VCaP (cell line): ENCODE measurements around the gene CDK4.

Experiments used
- H3K27ac ChIP-seq: fragments of 450-650 bp; 2 replicates; pipeline ENCODE4 v1.5.1; 2017
- CTCF ChIP-seq: fragments of 450-650 bp; conservative IDR thresholded peaks from 2 replicates; pipeline ENCODE4 v1.5.1; 2017; ENCODE audit warnings: mild to moderate bottlenecking, moderate library complexity

Gene CDK4

GRCh38 chr12:57741413-57741789, 10.7 kb downstream of the CDK4 start:
- no peak for TF ChIP-seq CTCF
- no peak overlapping the region for H3K27ac ChIP-seq

GRCh38 chr12:57740656-57741412, 11.3 kb downstream of the CDK4 start:
- H3K27ac ChIP-seq, result no peak overlapping the region
- TF ChIP-seq CTCF, result no peak

- no peak overlapping the region for H3K27ac ChIP-seq
- TF ChIP-seq CTCF, result no peak
These were observed 12.1 kb downstream of the CDK4 start for GRCh38 chr12:57739914-57740538.

GRCh38 chr12:57739387-57739786, 12.7 kb downstream of the CDK4 start:
- no peak overlapping the region for H3K27ac ChIP-seq
- no peak for TF ChIP-seq CTCF

- H3K27ac ChIP-seq, result peak within 1 kb of the TSS; percentile 15; the same call in 1 of the 2 replicates
- no peak for TF ChIP-seq CTCF
These were observed 13.4 kb downstream of the CDK4 start, which contains the start of gene AGAP2 for GRCh38 chr12:57738661-57739237. AGAP2 (minus strand) TSS chr12:57738742; CDS start chr12:57738246, 496 bp downstream.

GRCh38 chr12:57737467-57738460, 14.3 kb downstream of the CDK4 start:
- peak overlapping the region; percentile 15; the same call in 1 of the 2 replicates for H3K27ac ChIP-seq
- peak; percentile 68 for TF ChIP-seq CTCF
